Left kidney (tissue), 2 donors: ENCODE results near the gene SBF2. TPM values are rescaled to one million over a fixed set of nuclear protein-coding genes. Genes with fewer than 3 reads are reported as not detected.

Experiments
- DNase-seq: peaks from one replicate; pipeline ENCODE4 v3.0.0-alpha.2; 2013
- polyA plus RNA-seq: library from polyadenylated mRNA; unstranded; fragments of 120-200 nt; gene quantifications from one replicate; pipeline ENCODE4 v1.2.1, GENCODE V29; 2013; ENCODE audit not compliant: insufficient read length

SBF2 gene
- polyA plus RNA-seq, 1 donor, result 65.7 TPM

DNA sequence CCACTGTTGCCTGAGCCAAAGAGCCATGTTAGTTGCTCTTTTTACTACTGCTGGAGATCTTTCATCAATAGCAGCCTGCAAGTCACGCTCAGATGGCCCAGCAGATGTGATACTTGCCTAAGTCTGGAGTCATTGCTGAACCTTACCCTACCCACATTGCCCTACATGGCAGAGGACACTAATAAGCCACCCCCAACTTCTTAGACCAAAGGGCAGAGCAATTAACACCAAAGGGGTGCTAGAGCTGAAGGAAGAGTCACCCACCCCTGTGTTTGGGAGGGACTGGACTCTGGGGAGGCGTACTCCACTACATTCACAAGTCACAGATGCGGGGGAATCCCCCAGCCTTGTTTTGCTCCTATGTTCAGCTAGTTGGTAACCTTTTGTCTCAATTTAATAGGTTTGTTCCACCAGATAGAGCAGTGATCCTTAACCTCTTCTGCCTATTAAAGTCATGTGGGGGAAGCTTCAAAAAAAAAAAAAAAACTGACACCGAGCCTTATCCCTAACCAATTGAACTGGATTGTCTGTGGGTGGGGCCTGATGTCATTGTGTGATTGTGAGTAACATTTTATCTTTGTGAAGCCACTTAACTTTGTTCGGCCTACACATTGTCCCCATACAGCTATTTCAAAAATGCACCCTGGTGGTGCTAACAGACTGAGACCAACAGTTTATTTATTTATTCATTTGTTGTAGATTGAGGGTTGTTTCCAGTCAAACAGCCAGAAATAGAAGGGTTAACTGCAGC is 23.9 kb upstream of the SBF2 start:
- DNase-seq, result no peak

DNA sequence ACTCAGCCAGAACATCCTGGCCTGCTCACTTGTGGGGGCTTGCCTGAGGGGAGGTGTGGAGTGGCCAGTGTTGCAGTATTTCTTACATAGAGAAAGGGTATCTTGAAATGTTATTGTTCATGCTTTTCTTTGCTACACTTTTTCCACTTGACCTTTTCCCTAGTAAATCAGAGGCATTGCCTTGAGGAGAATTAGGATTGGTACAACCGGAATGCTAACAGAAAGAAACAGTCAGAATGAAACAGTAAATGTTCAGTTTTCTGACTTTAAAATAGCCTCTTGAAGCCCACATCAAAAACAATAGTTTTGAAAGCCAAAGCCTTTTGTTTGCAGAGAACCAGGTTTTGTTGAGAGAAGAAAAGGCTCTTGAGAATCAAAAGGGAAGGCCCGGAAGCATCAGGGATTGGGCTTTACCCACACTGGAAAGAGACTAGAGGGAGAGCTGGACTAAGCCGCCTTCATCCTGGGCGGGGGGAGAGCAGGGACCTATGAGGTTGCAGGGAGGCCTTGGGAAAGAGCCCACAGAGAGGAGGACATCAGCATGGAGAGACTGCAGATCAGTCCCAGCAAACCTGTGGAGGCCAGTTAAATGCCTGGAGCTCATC is 23.2 kb upstream of the SBF2 start:
- no peak for DNase-seq

DNA sequence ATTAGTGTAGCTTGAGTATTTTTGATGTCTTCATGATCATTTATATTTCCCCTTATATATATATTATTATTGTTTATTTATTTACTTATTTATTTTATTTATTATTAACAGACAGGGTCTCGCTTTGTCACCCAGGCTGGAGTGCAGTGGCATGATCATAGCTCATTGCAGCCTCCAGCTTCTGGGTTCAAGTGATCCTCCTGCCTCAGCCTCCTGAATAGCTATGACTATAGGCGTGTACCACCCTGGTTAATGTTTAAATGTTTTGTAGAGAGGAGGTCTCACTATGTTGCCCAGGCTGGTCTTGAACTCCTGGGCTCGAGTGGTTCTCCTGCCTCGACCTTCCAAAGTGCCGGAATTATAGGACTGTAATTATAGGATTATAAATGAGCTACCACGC is 21.1 kb upstream of the SBF2 start:
- DNase-seq, result no peak

DNA sequence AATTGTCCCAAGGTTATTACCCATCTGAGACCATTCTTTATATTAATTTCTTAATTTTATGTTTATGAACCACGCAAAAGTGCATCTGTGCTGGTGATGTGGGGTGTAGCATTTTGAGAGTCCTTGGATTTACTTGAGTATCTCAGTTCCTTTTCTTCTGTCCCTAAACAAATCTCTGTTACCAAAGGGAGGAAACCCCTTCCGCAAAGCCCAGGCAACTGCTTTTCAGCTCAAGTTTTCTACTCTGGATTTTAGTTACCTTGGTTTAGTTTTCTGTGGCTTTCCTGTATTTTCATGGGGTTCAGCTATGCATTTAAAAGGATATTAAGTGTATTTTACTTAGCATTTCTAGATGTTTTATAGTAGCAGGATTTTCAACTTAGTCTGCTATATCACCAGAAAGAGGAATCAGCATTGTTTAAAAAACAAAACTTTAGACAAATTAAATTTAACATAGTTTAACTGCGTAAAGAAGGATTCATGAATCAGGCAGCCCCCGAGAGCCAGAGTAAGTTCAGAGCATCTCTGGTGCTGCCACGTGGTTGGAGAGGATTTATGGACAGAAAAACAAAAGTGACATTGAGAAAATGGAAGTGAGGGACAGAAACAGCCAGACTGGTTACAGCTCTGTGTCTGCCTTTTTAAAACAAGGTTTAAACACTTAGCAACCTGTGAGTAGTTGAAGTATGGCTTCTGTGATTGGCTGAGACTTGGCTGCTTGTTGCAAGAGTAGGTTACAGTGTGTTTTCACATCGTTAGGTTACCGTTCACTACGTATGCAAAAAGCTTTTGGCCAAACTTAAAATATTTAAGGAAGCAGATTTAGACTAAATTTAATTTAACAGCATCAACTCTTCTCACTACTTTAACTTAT is 20.4 kb upstream of the SBF2 start:
- peak; percentile 27 for DNase-seq

DNA sequence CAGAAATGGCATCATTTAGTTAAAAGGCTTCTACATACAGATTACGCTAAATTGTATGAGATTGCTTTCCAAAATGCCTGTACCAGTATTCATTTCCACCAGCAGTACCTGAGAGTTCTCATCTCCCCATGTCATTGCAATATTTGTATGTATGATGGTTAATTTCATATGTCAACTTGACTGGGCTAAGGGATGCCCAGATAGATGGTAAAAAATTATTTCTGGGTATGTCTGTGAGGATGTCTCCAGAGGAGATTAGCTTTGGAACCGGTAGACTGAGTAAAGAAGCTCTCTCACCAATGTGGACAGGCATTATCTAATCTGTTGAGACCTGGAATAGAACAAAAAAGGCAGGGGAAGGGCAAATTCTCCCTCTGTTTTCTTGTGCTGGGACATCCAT is 17.8 kb upstream of the SBF2 start:
- DNase-seq, result no peak

DNA sequence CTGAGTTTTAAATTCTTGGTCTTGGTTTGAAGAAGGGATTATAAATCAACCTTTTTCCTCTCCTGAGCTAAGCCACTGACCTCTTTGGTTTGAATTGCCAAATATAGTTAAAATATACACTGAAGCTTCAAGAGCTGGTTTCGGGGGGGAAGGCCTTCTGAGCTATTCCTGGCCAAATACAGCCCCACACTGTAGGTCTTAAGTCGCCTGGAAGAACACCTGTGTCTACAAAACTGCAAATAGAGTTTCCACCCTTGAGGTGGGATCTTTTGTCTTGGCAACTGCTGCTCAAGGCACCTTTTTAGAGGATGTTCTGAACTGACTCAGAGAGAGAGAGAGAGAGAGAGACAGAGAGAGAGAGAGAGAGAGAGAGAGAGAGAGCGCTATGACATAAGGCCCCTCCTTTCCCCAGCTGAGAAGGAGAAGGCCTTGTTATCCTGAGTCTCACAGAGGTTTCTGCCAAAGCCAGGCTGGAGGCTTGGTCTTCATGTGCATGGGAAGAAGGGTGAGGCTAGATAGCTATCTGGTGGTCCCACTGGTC is 16.4 kb upstream of the SBF2 start:
- DNase-seq, result no peak

DNA sequence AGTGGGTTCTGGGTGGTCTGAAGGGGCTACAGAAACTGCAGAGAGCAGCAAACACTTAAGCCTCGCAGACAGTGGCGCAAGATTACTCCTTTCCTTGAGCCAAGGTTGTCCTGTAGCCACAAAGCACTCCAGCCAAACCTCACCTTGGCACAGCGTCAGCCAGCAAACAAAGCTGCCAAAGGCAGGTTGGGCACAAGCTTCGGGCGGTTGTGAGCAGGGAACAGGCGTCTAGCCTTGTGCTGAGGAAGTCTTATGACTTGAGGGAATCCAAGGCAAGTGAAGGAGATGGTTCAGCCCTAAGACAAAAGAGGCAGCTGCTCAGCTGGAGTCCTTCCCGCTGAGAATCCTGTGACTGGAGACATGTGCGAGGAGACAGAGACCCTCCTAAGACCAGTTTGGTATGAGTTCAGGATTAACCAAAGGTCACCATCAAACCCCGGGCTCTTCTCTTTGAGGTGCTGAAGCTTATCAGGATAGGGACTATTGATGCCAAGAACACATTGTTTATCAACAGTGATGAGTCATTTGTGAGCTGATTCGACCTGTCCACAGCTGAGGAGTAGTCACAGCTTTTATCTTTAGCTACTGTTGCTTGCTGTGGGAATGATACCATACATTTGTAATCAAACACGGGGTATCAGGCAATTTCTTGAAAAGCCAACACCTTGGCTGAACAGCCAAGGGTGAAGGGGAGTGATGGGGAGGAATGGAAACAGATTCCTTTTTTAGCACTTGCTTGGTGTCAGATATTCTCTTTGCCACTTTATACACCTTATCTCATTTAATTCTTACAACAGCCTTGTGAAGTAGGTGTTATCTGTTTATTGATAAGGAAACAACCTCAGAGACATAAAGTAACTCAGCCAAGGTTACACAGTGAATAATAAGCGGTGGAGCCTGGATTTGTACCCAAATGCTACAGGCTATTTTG is 15.4 kb upstream of the SBF2 start:
- DNase-seq, result no peak

DNA sequence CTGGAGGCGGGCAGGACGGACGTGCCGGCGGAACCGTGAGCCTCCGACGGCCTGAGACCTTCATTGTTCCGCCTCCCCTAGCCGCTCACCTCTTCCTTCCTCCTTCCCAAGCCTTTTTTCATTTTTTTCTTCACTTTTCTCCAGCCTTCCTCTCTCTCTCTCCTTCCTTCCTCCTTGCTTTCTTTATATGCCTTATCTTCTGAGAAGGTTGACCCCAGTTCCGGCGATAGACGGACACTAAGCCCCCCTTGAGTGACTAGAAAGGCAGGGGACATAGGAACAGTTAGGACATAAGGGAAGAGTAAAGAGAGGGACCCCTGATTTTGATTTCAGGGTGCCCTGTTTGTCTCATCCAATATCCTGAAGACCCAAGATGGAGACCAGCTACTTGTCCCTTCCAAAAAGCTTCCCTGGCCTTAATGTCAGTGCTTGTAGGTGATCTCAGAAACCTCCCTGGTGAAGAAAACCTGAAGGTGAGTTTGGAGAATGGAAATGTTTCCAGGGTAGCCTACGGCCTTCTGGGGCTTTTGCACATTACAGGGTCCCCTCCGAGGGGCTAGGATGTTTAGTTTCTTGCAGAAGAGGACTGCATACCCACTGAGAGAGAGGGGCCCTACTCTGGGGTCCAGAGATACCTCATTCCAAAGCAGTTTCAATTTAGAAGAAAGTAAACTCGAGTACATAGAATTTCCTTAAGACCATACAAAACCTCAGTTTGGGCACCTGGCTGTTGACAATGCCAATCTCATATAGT is 14.4 kb upstream of the SBF2 start:
- no peak for DNase-seq

DNA sequence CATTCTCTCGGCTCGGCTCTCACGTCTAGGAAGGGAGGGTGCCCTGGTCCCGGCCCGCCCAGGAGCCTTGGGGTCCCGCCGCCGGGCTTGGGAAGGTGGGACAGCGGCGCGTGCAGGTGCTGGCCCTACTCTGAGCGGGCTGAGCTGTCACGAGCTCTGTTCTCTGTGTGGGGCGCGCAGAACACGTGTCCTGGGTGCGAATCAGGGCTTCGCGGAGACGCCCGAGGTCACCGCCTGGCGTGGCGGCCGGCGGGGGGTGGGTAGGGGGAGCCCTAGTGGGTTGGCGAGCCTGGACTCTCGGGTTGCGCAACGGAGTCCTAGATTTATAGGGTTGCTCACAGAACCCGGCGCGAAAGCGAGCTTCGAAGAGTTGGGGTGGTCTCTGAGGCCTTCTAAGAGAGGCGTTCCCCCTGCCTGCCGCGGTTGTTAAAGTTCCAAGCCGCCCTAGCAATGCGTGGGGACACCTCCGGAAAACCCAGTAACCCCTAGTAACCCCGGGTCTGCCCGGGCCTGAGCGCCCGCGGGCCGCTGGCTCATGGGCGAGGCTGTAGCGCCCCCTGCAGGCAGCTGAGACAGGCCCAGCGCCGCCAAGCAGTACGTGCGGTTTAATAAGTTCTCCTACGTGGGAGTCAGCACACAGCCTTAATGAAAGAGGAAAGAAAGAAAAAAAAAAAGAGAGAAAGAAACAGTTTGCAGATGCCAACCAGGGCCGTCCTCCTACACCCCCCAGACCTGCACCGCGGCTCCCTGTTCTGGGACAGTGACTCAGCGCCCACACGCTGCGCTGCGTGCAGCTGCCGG is 13.6 kb upstream of the SBF2 start:
- DNase-seq, result peak; percentile 83

DNA sequence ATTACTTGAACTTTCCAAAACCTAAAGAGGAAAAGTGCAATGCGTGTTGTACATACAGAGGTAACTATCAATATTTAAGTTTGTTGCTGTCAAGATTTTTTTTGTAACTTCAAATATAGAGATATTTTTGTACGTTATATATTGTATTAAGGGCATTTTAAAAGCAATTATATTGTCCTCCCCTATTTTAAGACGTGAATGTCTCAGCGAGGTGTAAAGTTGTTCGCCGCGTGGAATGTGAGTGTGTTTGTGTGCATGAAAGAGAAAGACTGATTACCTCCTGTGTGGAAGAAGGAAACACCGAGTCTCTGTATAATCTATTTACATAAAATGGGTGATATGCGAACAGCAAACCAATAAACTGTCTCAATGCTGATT is 13.0 kb upstream of the SBF2 start:
- no peak for DNase-seq

DNA sequence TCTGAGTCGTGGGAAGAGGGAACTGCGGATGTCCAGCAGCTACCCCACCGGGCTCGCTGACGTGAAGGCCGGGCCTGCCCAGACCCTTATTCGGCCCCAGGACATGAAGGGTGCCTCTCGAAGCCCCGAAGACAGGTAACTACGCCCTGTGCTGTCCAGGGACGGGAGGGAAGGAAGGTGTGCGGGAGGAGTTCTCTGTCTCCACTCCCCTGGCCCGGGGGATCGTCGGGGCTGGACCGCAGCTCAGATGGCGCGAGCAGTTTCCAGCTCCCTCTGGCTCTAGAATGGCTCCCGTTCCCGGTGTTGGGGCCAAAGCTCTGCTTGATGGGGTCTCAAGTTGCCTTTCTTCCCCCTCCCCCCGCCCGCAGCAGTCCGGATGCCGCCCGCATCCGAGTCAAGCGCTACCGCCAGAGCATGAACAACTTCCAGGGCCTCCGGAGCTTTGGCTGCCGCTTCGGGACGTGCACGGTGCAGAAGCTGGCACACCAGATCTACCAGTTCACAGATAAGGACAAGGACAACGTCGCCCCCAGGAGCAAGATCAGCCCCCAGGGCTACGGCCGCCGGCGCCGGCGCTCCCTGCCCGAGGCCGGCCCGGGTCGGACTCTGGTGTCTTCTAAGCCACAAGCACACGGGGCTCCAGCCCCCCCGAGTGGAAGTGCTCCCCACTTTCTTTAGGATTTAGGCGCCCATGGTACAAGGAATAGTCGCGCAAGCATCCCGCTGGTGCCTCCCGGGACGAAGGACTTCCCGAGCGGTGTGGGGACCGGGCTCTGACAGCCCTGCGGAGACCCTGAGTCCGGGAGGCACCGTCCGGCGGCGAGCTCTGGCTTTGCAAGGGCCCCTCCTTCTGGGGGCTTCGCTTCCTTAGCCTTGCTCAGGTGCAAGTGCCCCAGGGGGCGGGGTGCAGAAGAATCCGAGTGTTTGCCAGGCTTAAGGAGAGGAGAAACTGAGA is 12.2 kb upstream of the SBF2 start:
- DNase-seq, result peak; percentile 48

DNA sequence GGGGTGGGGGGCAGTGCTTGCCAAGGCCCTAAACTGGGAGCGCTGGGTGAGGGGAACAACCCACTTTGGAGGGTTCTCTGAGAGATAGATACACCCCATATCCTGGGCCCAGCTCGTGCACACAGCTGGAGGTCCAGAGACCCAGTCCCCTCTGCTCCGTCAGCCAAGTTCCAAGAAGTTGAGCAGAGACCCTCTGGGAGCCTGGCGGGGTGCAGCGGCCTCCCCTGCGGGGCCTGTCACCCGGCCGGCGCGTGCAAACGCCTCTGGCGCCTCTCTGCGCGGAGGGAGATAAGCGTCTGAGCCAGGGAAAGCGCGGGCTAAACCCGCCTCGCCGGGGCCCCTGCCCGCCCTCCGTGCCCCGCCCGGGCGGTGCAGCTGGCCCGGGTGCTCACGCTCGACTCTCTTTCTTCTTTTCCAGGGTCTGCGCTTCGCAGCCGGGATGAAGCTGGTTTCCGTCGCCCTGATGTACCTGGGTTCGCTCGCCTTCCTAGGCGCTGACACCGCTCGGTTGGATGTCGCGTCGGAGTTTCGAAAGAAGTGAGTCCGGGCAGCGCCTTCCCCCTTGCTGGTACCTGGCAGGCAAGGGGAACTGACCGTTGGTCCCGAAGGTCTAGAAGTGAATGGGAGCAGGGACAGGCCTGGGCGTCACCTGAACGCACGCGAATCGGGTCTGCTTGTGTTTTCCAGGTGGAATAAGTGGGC is 11.4 kb upstream of the SBF2 start:
- DNase-seq, result no peak

DNA sequence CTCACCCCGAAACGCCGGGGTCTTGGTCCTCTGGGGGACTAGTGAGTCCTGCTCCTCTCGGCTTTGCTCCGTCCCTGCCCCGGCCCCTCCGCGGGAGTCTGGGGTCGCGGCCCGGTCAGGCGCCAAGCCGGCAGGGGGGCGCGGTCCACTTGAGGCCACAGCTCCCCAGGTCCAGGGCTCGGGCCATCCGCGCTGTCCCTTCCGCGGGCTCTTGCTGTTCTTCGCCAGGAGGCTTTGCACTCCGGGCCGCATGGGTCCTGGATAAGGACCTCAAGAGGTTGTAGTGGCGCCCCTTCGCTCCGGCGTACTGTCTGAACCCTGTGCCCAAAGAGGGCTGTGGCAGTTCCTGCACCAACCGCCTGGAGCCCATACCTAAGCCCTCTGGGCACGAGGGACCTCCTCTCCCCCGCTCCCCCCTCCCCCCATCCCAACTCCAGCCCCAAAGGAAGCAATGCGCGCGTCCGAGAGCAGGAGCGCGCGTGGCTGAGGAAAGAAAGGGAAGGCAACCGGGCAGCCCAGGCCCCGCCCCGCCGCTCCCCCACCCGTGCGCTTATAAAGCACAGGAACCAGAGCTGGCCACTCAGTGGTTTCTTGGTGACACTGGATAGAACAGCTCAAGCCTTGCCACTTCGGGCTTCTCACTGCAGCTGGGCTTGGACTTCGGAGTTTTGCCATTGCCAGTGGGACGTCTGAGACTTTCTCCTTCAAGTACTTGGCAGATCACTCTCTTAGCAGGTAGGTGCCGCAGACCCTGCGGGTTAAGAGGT is 10.7 kb upstream of the SBF2 start, which contains the start of gene ADM:
Gene ADM (plus strand): TSS at position 579 of the 767 bp plus-strand sequence. CDS start 628 bp downstream, outside the sequence.
- DNase-seq, result peak; percentile 87

DNA sequence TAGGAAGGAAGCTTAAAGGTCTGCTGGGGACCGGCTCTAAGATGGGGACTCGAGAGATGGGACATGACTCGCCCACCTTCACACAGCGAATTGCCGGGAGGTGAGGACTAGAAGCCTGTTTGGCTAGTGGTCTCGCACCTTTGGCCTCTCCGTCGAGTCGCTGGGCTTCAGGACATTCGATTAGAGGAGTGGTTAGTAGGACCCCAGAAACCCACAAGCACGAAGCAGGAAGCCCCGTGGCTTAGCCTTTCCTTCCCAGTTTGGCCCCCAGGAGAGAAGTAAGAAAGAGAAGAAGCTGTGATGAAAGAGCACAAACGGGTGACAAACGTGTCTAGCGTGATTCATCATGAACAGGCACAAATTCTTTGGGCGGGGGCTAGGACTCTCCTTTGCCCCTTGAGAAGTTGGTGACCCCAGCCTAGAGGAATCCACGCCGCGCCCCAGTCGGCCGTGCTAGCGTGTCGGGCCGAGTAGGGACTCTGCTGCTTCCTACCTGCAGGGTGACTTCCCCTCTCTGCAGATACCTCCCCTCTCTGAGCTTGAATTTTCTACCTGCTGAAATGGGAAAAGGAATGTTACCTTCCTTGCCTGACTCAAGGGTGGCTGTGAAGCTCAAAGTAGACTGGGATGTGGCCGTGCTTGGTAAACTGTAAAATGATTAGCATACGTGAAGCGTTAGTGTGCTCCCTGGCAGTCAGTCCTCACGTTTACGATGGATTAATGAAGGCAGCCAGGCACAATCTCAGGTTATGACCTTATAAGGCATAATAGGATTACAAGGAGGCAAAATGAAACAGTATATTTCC is 9.7 kb upstream of the SBF2 start:
- no peak for DNase-seq

DNA sequence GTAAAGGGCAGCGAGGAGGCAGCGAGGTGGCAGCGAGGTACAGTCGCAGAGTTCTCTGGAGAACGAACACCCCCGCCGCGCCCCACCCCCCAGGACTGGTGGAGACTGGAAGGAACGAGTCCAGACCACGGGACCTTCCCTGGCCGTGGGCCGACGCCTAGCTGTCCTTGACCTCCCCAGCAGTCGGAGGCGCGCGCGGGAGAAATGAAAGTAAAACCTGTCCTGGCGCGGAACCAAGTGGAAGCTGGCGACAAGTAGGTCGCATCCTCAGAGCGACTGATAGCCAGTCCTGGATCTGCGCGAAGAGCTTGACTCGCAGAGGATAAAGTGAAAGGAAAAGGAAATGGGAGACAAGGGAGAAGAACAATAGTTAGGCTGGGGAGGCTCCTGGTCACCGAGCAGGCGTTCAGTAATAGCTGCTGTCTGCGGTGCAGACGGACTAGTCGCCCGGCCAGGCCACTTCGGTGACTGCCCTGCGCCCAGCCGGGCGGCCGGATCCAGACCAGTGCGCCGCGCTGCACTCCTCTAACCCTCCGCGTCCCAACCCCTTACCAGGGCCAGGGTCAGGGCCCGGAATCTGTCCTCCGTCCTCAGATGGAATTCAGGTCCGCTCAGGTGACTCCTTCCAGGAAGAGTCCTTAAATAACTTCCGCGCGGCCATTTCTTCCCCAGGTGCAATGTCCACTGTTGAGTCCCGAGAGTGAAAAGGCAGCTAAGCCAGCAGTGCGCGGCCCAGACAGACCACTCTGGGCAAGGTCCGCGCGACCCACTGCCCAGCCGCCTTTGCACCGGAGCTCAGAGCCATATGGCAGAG is 8.9 kb upstream of the SBF2 start:
- DNase-seq, result peak; percentile 68
